Tibial nerve (tissue), 4 donors: ENCODE results near the gene SARNP. TPM values are rescaled to one million over a fixed set of nuclear protein-coding genes. Genes with fewer than 3 reads are reported as not detected.

Experiments
- DNase-seq, 2 donors: peaks; one replicate each; pipeline ENCODE4 v3.0.0-alpha.2; 2019; ENCODE audit warnings: low spot score in 2 of 2
- H3K27ac ChIP-seq, 4 donors: fragments of 200-600 bp; sonication (generic) in 3 of 4; one replicate each; pipeline ENCODE4 v1.5.1; 2017 to 2019; ENCODE audit warnings: mild to moderate bottlenecking in 1 of 4
- H3K27me3 ChIP-seq, 2 donors: fragments of 200-600 bp; sonication (generic) in 1 of 2; one replicate each; pipeline versions ENCODE4 v1.5.1 to v1.6.0; 2017 to 2019
- H3K36me3 ChIP-seq, 3 donors: fragments of 200-600 bp; sonication (generic); one replicate each; pipeline ENCODE4 v1.5.1; 2018 to 2019
- H3K4me1 ChIP-seq, 4 donors: fragments of 200-600 bp; sonication (generic) in 3 of 4; one replicate each; pipeline ENCODE4 v1.5.1; 2017 to 2019
- H3K4me3 ChIP-seq, 4 donors: fragments of 200-600 bp; sonication (generic) in 3 of 4; one replicate each; pipeline ENCODE4 v1.5.1; 2017 to 2019; ENCODE audit warnings: mild to moderate bottlenecking in 1 of 4, moderate library complexity in 1 of 4
- H3K9me3 ChIP-seq, 4 donors: fragments of 200-600 bp; sonication (generic) in 3 of 4; one replicate each; pipeline ENCODE4 v1.5.1; 2017 to 2019
- EP300 ChIP-seq, 2 donors: sonication (generic); formaldehyde crosslinking; IDR thresholded peaks; one replicate each; pipeline ENCODE4 v1.6.1; 2017; ENCODE audit warnings: antibody characterized with exemption in 2 of 2, mild to moderate bottlenecking in 1 of 2
- POLR2A ChIP-seq, 2 donors: fragments of 450-650 bp; IDR thresholded peaks; one replicate each; pipeline ENCODE4 v1.6.1; 2017; ENCODE audit warnings: antibody characterized with exemption in 2 of 2, mild to moderate bottlenecking in 2 of 2, moderate library complexity in 2 of 2
- WGBS, 2 donors: methylation state at CpG; one replicate each; pipeline ENCODE4 v1.1.5; 2018; 5-methylcytosine and 5-hydroxymethylcytosine counted together
- total RNA-seq, 4 donors: library from RNA; depleted of rRNA; stranded (reverse); fragments of >200 nt; gene quantifications; one replicate each; pipeline ENCODE4 v1.1.0, GENCODE V29; 2016
- TF ChIP-seq, protein P1 (sequence below), 5 experiments: fragments of 200-600 bp in 3 of 5; fragments of 450-650 bp in 2 of 5; sonication (generic) in 3 of 5; IDR thresholded peaks; one replicate each; pipeline ENCODE4 v1.5.1; 2016 to 2019; ENCODE audit warnings: antibody characterized with exemption in 5 of 5, mild to moderate bottlenecking in 3 of 5, moderate library complexity in 2 of 5

SARNP gene
- total RNA-seq, 4 donors from 2014 or later, result 33.3 to 62.8 (median 52.8) TPM

- 4 to 9% methylated on average over 11 of the region's 11 CpGs for WGBS, 2 donors
- H3K27me3 ChIP-seq, result no peaks in the 10 kb centered on the region
- H3K4me1 ChIP-seq, result peaks cover 3 to 47% (median 23%) of the 10 kb centered on the region in 4 donors
- peaks cover 0 to 13% (median 0%) of the 10 kb centered on the region in 3 donors for H3K36me3 ChIP-seq
- H3K4me3 ChIP-seq, result peak overlapping the region; percentile 42 to 95 (median 71)
- TF ChIP-seq POLR2A (IDR thresholded peaks at IDR 0.05) (no peak), EP300 (IDR thresholded peaks at IDR 0.05) (no peak)
- TF ChIP-seq, protein P1, sequence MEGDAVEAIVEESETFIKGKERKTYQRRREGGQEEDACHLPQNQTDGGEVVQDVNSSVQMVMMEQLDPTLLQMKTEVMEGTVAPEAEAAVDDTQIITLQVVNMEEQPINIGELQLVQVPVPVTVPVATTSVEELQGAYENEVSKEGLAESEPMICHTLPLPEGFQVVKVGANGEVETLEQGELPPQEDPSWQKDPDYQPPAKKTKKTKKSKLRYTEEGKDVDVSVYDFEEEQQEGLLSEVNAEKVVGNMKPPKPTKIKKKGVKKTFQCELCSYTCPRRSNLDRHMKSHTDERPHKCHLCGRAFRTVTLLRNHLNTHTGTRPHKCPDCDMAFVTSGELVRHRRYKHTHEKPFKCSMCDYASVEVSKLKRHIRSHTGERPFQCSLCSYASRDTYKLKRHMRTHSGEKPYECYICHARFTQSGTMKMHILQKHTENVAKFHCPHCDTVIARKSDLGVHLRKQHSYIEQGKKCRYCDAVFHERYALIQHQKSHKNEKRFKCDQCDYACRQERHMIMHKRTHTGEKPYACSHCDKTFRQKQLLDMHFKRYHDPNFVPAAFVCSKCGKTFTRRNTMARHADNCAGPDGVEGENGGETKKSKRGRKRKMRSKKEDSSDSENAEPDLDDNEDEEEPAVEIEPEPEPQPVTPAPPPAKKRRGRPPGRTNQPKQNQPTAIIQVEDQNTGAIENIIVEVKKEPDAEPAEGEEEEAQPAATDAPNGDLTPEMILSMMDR (IDR thresholded peaks at IDR 0.05), result no peak
- H3K27ac ChIP-seq, result peak overlapping the region; percentile 27 to 91 (median 80)
- DNase-seq, result no peak
- no peaks in the 10 kb centered on the region for H3K9me3 ChIP-seq
Observed at GRCh38 chr12:55744340-55745030, 73.0 kb downstream of the SARNP start.

- 1 to 3% methylated on average over 26 to 36 of the region's 73 CpGs for WGBS, 2 donors
- Histone ChIP-seq H3K36me3 (peaks cover 0 to 4% (median 0%) of the 10 kb centered on the region in 3 donors), H3K4me1 (peaks cover 3 to 50% (median 23%) of the 10 kb centered on the region in 4 donors), H3K4me3 (peak overlapping the region; percentile 42 to 95 (median 71)), H3K27me3 (no peaks in the 10 kb centered on the region), H3K27ac (peak overlapping the region; percentile 35 to 91 (median 80)), H3K9me3 (no peaks in the 10 kb centered on the region)
- TF ChIP-seq, protein P1 (IDR thresholded peaks at IDR 0.05), result peak in 1 of 5 experiments; percentile 15
- TF ChIP-seq POLR2A (IDR thresholded peaks at IDR 0.05), result no peak
- peak in 1 of 2 donors; percentile 17 for TF ChIP-seq EP300 (IDR thresholded peaks at IDR 0.05)
- DNase-seq, result no peak
Observed at GRCh38 chr12:55743406-55744339, 73.9 kb downstream of the SARNP start.

DNA sequence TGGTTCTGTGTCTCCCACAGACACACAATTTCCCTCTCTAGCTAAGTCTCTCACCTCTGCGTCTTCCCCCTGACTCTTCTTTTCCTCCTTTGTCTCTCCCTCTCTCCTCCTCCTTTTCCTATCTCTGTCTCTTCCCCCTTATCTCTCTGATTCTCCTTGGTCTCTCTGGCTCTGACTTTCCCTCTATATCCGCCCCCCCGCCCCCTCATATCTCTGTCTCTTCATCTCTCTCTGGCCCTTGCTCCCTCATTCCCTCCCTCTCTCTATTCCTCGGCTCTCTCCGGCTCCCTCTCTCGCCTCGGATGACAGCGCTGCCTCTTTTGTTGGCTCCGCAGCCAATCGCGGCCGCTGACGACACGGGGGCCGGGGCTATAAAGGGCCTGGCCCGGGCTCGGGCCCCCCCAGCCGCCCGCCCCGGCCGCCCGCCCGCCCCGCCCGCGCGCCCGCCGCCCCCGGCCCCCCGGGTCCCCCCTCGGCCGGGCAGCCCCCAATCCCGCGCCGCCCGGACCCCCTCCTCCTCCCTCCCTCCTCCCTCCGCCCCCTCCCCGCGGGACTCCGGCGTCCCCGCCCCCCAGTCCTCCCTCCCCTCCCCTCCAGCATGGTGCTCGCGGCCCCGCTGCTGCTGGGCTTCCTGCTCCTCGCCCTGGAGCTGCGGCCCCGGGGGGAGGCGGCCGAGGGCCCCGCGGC is 74.7 kb downstream of the SARNP start, which contains the start of gene GDF11:
TSS of gene GDF11 (plus strand) at position 404 of the 687 bp plus-strand sequence. CDS start at position 599, 195 bp downstream.
- H3K4me3 ChIP-seq, result peak within 1 kb of the TSS; percentile 42 to 95 (median 71)
- no peaks in the 10 kb centered on the region for H3K9me3 ChIP-seq
- TF ChIP-seq EP300 (IDR thresholded peaks at IDR 0.05) (peak in 1 of 2 donors; percentile 82), POLR2A (IDR thresholded peaks at IDR 0.05) (peak; percentile 43 to 79)
- TF ChIP-seq, protein P1 (IDR thresholded peaks at IDR 0.05), result no peak
- WGBS, 2 donors, result 0 to 1% methylated on average over 23 to 24 of the region's 53 CpGs
- peak within 1 kb of the TSS; percentile 35 to 91 (median 80) for H3K27ac ChIP-seq
- H3K36me3 ChIP-seq, result no peaks in the 10 kb centered on the region
- H3K4me1 ChIP-seq, result peaks cover 3 to 57% (median 27%) of the 10 kb centered on the region in 4 donors
- H3K27me3 ChIP-seq, result no peaks in the 10 kb centered on the region
- DNase-seq, result peak; percentile 62 to 74

DNA sequence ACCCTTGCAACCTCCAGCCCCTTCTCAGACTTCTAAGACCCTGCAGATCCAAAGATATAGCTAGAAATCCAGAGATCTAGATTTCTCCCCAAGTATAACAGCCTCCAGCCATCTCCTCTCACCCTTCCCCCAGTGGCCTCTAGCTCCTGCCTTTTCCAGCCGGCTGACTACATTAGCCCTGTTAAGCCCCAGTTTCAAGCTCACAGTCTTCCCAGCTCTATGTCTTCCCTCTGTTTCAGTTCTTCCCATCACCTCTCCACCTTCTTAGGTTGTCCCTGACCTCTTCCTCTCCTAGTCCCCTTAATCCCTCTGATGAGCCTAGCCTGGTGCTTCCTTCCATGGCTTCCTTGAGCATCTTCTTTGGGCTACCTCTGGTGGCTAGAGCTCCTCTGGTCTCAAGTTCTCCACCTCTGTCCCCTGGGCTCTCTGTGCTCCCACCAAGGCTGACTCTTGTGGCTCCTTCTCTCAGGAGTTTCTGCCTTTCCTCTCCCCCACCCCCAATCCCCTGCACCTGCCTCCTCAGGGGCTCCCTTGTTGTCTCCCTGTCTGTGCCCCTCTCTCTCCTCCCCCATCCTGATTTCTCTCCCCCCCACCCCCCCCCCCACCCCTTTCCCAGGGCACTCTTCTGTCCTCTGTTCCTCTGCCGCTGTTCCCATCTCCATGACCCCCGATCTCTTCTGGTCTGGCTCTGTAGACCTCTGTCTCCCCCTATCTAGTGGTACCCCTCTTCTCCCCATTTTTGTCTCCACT is 75.4 kb downstream of the SARNP start:
- Histone ChIP-seq H3K36me3 (no peaks in the 10 kb centered on the region), H3K9me3 (no peaks in the 10 kb centered on the region), H3K27me3 (no peaks in the 10 kb centered on the region), H3K4me3 (peak overlapping the region in 2 of 4 donors; percentile 42 to 76), H3K27ac (peak overlapping the region; percentile 35 to 91 (median 80)), H3K4me1 (peaks cover 3 to 65% (median 35%) of the 10 kb centered on the region in 4 donors)
- DNase-seq, result no peak
- TF ChIP-seq EP300 (IDR thresholded peaks at IDR 0.05) (no peak), POLR2A (IDR thresholded peaks at IDR 0.05) (no peak)
- TF ChIP-seq, protein P1 (IDR thresholded peaks at IDR 0.05), result no peak
- 15% methylated on average over 3 of the region's 3 CpGs for WGBS, 2 donors
